Measurements from ENCODE around the gene ALPK3. TPM values are rescaled to one million over a fixed set of nuclear protein-coding genes. Genes with fewer than 3 reads are reported as not detected.

ALPK3 gene
- total RNA-seq, 1 donor from 2014 or later = 2.5 TPM

DNA sequence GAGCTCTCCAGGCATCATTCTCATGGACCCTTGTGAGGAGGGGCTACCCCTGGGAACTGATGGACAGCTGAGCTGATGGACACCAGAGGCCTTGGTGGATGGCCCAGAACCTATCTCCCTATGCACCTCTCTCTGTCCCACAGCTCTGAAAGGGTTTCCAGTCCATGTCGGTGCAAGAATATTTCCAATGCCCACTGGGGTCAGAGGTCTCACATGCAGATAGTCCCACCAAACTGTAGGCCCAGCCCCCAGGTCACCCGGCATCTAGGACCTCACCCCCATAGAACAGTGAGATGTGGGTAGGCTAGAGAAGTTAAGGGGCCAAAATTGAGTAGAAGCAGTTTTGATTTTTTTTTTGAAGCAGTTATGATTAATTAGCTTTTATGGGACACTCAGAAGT lies 2.6 kb downstream of the ALPK3 start:
- intact Hi-C loops (cut with DNase I) = loop anchor here (5.0 to 10.0 kb wide), 2 partner anchors 72 to 225 kb away; partner anchors contain the start of gene ZNF592
- Histone ChIP-seq H3K4me3 (no peak overlapping the region), H3K9me3 (no peaks in the 10 kb centered on the region), H3K27ac (peak overlapping the region; percentile 74), H3K4me1 (peaks cover 63% of the 10 kb centered on the region), H3K27me3 (no peaks in the 10 kb centered on the region), H3K36me3 (no peaks in the 10 kb centered on the region)
- no peak for DNase-seq (ENCODE audit: extremely low spot score in 2 of 2)
- no peak for TF ChIP-seq POLR2AphosphoS5 (IDR thresholded peaks at IDR 0.05; ENCODE audit: insufficient read depth in 1 of 2, low read depth in 1 of 2)
- no peak for TF ChIP-seq CTCF (IDR thresholded peaks at IDR 0.05)
- no peak for TF ChIP-seq POLR2A (IDR thresholded peaks at IDR 0.05)

DNA sequence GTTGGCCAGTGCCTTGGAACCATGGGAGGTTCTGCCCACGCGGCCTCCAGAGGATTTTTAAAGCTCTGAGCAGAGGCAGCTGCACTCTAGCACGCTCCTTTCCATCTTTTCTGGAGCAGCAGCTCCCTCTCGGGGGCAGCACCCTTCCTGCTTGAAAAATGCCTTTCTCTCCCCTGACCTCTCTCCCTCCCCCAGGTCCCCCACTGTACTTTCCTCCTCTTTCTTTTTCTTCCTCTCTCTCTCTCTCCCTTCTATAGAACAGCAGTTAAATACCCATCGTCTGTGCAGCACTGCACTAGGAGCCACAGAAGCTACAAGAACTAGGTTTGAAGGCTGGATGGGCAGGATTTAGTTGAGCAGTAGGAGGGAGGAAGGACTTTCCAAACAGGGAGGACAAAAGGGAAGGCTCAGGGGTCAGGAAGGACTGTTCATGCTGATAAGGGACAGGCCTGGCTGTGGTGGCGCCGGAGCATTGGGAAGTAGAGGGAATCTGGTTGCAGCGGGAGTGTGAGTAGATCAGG lies 4.4 kb downstream of the ALPK3 start:
- DNase-seq (ENCODE audit: extremely low spot score in 2 of 2) = no peak
- TF ChIP-seq POLR2AphosphoS5 (IDR thresholded peaks at IDR 0.05; ENCODE audit: insufficient read depth in 1 of 2, low read depth in 1 of 2) (peak; percentile 49 to 55), CTCF (IDR thresholded peaks at IDR 0.05) (peak in 1 of 3 experiments; percentile 11), POLR2A (IDR thresholded peaks at IDR 0.05) (no peak)
- Histone ChIP-seq H3K4me1 (peaks cover 68% of the 10 kb centered on the region), H3K27me3 (no peaks in the 10 kb centered on the region), H3K36me3 (no peaks in the 10 kb centered on the region), H3K27ac (peak overlapping the region; percentile 24), H3K4me3 (no peak overlapping the region), H3K9me3 (no peaks in the 10 kb centered on the region)
- intact Hi-C loops (cut with DNase I) = loop anchor here (5.0 kb wide), 1 partner anchor 74 kb away; the partner anchor contains the start of gene ZNF592

GRCh38 chr15:84822653-84823281 lies 5.6 kb downstream of the ALPK3 start:
- H3K4me1 ChIP-seq = peaks cover 64% of the 10 kb centered on the region
- no peaks in the 10 kb centered on the region for H3K9me3 ChIP-seq
- no peaks in the 10 kb centered on the region for H3K27me3 ChIP-seq
- DNase-seq (ENCODE audit: extremely low spot score in 2 of 2) = no peak
- H3K36me3 ChIP-seq = no peaks in the 10 kb centered on the region
- TF ChIP-seq POLR2AphosphoS5 (IDR thresholded peaks at IDR 0.05; ENCODE audit: insufficient read depth in 1 of 2, low read depth in 1 of 2) (no peak), POLR2A (IDR thresholded peaks at IDR 0.05) (no peak), CTCF (IDR thresholded peaks at IDR 0.05) (no peak)
- H3K27ac ChIP-seq = no peak overlapping the region
- intact Hi-C loops (cut with DNase I) = loop anchor here (5.0 kb wide), 1 partner anchor 75 kb away; the partner anchor contains the start of gene ZNF592
- H3K4me3 ChIP-seq = no peak overlapping the region

DNA sequence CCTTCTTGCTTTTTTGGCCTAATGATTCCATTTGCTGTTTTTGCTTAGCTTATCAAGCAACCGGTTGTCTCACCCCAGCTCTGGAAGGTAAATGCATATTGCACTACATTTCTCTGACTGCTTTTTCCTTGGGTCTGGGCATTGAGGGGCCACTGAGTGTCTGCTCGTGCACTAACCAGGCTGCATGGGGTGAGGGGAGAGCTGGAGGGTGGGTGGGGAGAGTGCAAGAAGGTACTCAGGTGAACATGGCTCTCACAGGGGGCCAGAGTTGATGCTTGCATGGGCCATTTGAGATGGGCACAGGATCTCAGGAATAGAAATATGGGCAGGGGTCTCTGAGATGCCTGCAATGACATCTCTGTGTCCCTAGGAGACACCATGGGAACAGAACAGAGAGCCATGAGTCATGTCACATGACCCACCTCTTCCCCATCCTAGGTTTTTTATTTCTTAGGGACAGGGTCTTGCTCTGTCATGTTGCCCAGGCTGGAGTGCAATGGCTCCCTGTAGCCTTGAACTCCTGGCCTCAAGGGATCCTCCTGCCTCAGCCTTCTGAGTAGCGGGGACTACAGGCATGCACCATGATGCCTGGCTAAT lies 6.2 kb downstream of the ALPK3 start:
- Histone ChIP-seq H3K4me3 (no peak overlapping the region), H3K4me1 (peaks cover 59% of the 10 kb centered on the region), H3K27ac (peak overlapping the region; percentile 59), H3K9me3 (no peaks in the 10 kb centered on the region), H3K36me3 (no peaks in the 10 kb centered on the region), H3K27me3 (no peaks in the 10 kb centered on the region)
- intact Hi-C loops (cut with DNase I) = loop anchor here (5.0 kb wide), 1 partner anchor 76 kb away; the partner anchor contains the start of gene ZNF592
- TF ChIP-seq POLR2A (IDR thresholded peaks at IDR 0.05) = no peak
- no peak for TF ChIP-seq CTCF (IDR thresholded peaks at IDR 0.05)
- TF ChIP-seq POLR2AphosphoS5 (IDR thresholded peaks at IDR 0.05; ENCODE audit: insufficient read depth in 1 of 2, low read depth in 1 of 2) = no peak
- no peak for DNase-seq (ENCODE audit: extremely low spot score in 2 of 2)
